Esophagus muscularis mucosa (tissue), 3 donors: ENCODE data around the gene STON2.

ENCODE experiments used
- CTCF ChIP-seq, 3 experiments: fragments of 200-600 bp in 2 of 3; fragments of 450-650 bp in 1 of 3; sonication (generic) in 2 of 3; IDR thresholded peaks; one replicate each; pipeline ENCODE4 v1.5.1; 2017 to 2019; ENCODE audit warnings: antibody characterized with exemption in 3 of 3, mild to moderate bottlenecking in 2 of 3, moderate library complexity in 1 of 3
- POLR2AphosphoS5 ChIP-seq, 2 donors: sonication (generic); formaldehyde crosslinking; IDR thresholded peaks; one replicate each; pipeline ENCODE4 v1.6.1; 2017; ENCODE audit warnings: antibody characterized with exemption in 2 of 2

- no peak for TF ChIP-seq CTCF (IDR thresholded peaks at IDR 0.05)
- TF ChIP-seq POLR2AphosphoS5 (IDR thresholded peaks at IDR 0.05): no peak
These were observed 41.6 kb upstream of the STON2 start for GRCh38 chr14:81441626-81442134.
